Stimulated activated CD4-positive, alpha-beta T cell treated with anti-CD3 and anti-CD28 coated beads, Interleukin-4, amount 100 ng/mL, for 24 hours (primary cell): ENCODE data around the gene MORC3.
"Not testable (repeated sequence)": the region's sequence is repeated elsewhere in the genome, so short reads cannot be mapped to it uniquely, and the experiment has no call there.

Source experiments
- DNase-seq: peaks from one replicate; pipeline ENCODE4 v3.0.0-alpha.2; 2020

The MORC3 gene

DNA sequence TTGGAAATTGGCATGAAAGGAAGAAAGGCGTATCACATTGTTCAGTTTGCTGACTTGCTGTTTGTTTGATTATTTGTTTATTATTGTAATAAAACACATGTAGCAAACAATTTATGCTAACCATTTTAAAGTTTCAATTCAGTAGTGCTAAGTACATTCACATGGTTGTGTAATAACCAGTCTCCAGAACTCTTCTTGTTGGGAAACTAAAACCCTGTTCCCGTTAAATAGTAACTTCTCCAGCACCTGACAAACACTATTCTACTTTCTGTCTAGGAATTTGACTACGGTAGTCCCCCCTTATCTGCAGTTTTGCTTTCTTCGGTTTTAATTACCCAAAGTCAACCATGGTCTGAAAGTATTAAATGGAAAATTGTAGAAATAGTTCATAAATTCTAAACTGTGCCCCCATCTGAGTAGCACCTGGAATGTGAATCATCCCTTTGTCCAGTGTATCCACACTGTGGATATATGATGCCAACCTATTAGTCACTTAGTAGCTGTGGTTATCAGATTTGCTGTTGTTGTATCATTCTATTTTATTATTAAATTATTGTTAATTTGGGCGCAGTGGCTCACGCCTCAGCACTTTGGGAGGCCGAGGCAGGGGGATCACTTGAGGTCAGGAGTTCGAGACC, 5.5 kb downstream of the MORC3 start:
- no peak for DNase-seq

DNA sequence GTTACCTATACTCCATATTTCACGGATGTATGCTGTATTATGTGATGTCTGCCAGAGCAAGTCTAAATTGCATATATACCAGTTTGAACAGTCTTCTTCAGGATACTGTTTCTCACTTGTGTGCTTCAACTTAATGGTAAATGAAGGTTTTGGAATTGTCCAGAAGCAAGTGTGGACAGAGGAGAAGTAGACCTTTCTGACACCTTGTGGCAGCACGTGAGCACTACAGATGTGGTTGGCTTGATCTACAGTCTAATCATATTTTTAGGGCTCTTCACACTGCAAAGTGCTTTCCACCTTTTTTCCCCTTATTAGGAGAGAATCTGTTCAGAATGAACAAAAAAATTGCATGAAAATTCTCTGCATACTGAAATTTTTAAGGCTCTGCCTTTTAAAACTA, 10.9 kb downstream of the MORC3 start:
- peak; percentile 56 for DNase-seq

DNA sequence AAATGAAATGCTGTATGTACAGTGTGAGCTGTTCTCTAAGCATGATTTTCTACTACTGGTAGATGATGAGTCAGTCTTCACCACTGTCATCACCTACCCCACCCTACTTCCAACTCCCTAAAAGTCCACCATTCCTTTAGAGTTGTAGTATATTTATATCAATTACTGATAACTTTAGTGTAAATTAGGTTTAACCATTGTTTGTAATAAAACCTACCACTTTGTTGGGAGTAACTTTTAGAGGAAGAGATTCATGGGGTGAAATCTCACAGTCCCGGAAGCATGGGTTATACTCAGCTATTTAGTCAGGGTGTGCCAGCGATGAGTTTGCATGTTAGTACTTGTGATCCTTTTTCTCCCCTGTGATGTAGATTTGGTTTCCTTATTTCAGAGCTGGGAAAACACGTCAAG, 17.1 kb downstream of the MORC3 start:
- DNase-seq, result no peak

DNA sequence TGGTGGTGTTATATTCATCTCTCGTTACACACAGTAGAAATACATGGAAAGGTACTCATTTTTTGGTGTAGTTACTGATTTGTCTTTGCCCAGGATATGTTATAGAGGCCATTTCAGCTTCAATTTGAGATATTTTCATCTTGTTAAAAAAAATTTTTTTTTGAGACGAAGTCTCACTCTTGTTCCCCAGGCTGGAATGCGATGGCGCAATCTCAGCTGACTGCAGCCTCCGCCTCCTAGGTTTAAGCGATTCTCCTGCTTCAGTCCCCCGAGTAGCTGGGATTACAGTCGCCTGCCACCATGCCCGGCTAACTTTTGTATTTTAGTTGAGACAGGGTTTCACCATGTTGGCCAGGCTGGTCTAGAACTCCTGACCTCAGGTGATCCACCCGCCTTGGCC, 19.0 kb downstream of the MORC3 start:
- no peak for DNase-seq

DNA sequence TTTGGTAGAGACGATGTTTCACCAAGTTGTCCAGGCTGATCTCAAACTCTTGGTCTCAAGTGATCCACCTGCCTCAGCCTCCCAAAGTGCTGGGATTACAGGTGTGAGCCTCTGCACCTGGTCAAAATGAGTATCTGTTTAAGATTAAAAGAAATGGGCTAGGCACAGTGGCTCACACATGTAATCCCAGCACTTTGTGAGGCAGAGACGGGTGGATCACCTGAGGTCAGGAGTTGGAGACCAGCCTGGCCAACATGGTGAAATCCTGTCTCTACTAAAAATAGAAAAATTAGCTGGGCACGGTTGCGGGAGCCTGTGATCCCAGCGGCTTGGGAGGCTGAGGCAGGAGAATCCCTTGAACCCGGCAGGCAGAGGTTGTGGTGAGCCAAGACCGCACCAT, 22.6 kb downstream of the MORC3 start:
- not testable (repeated sequence) for DNase-seq

DNA sequence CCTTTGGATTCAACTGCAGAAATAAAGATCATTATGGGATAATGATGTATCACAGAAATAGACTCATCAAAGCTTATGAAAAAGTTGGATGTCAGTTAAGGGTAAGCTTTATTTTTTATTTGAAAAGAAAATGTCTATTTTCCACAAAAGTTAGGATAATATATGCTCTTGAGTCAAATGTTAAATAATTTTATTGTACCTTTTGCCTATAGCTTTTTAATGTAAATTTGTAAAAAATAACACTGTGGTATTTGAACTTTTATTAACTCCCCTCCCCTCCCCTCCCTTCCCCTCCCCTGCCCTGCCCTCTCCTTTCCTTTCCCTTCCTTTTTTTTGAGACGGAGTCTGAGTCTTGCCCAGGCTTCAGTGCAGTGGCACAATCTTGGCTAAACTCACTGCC, 24.9 kb downstream of the MORC3 start:
- no peak for DNase-seq

DNA sequence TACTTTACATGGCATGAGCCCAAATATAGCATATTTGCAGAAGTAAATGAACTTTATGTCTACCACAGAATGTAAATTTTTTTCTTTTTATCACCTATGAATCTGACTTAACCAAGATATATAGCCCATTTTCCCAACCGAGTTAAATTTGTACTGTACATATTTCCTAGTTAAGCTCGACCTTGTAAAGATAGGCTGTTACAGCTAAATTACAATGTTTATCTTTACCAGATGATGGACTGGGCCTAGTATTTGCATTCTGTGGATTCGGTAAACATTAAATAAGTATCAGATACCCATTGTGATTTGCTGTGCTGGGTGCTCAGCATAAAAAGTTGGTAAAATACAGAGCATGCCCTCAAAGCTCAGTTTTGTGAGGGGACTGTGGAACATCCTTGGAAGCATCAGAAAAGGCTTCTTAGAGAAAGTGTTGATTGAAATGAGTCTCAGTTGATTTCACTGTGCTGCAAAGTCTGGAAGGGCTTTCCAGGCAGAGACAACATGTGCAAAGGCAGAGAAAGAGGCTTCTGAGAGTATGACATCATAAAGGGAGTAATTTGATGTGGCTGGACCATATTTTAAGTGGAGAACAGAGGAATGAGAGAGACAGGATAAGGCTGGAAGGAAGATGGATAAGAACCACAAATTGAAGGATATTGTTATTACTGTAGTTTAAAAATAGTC, 27.4 kb downstream of the MORC3 start:
- DNase-seq, result no peak

DNA sequence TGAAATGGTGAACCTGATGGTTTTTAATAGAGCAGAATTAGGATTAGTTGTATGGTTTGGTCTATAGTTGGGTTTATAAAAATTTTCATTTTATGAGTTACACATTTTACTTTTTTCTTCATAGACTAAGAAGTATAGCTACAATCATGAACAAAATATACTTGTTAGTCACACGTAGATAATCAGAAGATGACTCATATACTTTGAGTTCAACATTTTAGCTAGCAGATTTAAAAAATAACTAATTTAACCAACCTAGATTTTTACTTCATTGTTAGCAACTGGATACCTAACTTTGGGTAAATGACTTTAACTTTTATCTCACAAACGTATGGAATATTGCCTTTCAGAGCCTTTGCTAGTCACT, 27.9 kb downstream of the MORC3 start:
- no peak for DNase-seq

DNA sequence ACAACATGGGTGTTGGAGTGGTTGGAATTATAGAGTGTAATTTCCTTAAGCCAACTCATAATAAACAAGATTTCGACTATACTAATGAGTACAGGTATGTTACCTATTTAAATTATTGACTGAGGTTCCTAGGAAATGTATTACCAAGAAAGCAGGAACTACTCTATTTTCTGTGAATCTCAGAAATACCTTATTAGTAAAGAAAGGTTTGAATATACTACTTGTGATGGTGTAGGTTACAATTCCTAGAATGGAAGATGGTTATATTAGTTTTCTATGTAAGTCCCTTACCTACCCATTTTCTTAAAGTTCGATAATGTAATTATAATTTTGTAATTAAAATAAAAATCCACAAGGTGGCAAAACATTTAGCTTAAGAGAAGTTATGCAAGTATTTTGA, 29.3 kb downstream of the MORC3 start:
- DNase-seq, result no peak

DNA sequence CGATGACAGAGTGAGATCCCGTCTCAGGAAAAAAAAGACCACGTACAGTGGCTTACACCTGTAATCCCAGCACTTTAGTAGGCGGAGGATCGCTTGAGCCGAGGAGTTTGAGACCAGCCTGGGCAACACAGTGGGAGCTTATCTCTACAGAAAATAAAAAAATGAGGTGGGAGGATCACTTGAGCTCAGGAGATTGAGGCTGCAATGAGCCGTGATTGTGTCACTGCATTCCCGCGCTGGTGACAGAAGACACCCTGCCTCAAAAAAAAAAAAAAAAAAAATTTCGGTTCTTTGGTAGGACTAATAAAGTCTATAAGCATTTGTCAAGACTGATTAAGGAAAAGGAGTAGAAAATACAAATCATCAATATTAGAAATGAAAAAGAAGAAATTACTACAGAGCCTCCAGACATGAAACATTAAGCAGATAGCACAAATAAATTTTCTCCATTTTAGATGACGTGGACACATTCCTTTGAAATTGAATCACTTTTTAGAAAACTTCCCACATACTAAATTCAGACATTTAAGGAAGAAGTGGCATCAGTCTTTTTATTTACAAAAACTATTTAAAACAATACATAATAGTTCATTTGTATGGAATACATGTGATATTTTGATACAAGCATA, 30.4 kb downstream of the MORC3 start:
- no peak for DNase-seq

DNA sequence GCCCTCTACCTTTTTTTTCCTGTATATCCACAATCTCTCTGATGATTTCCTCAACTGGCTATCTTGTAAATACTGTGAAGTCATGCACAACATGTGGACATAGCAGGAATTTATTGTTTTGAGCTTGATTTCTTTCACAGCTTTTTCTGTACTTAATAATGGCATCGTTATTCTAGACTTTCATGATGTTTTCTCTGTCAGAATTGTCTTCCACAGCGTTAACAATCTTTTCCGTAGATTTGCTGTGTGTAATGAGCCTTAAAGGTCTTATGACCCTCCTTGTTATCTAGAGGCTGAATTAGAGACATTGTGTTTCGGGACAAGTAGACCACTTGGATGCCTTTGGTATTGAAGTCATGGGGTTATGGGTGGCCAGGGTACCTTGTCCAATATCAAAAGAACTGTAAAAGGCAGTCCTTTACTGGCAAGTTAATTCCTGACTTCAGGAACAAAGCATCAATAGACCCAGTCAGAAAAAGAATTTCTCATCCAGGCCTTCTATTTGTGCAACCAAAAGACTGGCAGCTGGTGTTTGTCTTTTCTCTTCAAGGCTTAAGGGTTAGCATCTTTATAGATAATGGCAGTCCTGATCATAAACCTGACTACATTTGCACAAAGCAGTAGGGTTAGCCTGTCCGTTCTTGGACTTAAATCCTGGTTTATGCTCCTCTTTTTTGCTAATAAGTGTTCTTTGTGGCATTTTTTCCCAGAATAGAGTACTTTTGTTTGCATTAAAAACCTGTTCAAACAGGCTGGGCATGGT, 35.1 kb downstream of the MORC3 start:
- DNase-seq, result no peak

DNA sequence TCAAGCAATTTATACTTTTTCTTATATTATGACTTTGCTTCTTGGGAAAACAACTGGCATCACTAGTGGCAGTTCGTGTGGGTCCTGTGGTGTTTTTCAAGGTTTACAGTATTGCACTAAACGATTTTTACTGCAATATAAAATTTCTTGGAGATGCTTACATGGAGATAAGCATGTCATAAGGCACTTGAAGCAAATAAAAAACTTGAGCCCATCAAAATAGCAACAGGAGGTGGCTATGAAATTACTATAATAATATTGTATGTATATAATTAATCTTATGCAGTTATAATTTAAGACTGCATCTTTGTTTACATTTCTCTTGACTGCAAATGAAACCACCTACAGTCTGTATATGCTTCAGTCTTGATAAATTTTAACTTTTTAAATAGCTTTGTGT, 35.9 kb downstream of the MORC3 start:
- no peak for DNase-seq

DNA sequence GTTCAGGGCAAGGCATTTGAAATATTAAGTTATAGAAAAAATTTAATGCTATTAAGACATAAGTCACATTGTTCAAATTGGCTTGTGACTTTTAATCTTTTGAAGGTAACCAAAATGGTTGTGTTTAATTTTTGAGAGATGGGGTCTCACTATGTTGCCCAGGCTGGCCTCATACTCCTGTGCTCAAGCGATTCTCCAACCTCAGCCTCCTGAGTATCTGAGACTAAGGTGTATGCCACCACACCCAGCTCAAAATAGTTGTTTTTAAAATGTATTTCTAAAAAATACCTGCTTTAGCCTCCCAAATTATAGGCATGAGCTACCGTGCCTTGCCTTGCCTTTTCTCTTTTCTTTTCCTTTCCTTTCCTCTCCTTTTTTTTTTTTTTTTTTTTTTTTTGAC, 39.2 kb downstream of the MORC3 start:
- no peak for DNase-seq

DNA sequence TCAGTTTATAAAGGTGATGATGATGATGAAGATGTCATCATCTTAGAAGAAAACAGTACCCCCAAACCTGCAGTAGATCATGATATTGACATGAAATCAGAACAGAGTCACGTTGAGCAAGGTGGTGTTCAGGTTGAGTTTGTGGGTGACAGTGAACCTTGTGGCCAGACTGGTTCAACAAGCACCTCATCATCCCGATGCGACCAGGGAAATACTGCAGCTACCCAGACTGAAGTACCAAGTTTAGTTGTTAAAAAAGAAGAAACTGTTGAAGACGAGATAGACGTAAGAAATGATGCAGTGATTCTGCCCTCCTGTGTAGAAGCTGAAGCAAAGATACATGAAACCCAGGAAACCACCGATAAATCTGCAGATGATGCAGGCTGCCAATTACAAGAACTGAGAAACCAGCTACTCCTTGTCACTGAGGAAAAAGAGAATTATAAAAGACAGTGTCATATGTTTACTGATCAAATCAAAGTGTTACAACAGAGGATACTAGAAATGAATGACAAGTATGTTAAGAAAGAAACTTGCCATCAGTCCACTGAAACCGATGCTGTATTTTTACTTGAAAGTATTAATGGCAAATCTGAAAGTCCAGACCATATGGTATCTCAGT, 49.2 kb downstream of the MORC3 start:
- DNase-seq, result no peak

DNA sequence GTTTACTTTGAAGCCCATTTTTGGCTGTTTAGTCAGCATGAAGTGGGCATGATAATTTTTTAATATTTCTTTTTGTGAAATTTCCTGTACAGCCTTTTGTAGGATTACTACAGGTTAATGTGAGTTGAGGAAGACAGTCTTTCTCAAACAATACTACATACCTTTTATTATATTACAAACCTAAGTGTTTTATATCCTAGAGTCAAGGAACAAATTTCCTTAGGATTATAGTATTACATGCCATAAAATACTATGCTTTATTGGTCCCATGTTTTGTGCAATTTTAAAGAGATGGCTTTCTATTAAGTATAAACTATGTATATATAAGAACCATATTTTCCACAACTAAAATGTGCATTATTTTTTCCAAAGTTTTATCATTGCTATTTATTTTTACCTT, 56.0 kb downstream of the MORC3 start:
- no peak for DNase-seq

DNA sequence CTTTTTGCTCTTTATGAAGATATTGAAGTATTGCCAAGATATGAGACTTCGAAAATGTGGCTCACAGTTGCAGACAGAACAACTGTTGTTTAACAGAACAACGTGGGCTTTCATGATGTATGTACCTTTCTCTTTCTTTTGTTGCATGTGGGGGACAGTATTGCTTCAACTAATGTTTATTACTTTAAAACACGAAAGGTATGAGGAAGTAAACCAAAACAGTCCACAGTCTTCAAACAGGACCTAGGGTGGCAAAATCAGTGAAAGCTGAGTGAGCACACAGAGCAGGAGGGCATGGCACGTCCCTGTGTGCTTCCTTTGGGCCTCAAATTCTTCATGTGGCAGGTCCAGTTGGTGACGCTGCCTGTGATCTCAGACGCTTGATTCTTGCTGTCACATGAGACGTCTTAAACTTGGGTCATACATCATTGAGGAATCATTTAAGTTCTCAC, 57.4 kb downstream of the MORC3 start:
- no peak for DNase-seq

DNA sequence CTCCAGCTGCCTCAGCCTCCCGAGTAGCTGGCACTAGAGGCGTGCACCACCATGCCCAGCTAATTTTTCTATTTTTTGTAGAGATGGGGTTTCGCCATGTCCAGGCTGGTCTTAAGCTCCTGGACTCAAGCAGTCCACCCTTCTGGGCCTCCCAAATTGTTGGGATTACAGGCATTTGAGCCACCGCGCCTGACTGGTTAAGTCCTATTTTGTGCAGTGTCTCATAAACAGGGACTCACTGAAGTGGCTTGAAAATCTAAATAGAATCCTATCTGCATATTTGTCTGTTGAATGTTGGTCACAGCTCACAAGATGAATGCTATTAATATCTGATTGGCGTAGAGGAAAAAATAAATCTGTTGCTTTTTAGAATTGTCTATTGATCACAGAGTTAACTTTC, 59.3 kb downstream of the MORC3 start:
- DNase-seq, result no peak

DNA sequence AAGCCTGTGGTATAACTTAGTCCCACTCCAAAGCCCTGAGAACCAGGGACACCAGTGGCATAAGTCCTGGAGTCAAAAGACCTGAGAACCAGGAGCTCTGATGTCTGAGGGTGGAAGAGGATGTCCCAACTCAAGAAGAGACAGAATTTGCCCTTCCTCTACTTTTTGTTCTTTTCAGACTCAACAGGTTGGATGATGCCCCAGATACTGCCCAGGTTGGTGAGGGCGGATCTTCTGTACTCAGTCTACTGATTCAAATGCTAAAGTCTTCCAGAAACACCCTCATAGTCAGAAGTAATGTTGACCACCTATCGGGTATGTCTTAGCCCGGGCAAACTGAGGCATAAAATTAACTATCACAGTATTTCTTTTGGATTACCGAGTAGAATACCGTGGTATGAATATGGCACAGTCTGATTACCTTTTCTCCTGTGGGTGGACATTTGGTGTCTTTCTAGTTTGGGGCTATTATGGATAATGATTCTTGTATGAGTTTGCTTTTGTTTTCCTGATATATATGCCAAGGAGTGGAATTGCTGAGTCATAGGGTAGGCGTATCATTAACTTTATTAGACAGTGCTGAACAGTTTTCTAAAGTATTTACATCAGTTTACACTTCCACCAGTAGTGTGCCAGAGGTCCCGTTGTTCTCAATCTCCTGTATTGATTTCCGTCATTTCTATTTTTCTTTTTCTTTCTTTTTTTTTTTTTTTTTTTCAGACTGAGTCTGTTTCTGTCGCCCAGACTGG, 62.0 kb downstream of the MORC3 start:
- no peak for DNase-seq

DNA sequence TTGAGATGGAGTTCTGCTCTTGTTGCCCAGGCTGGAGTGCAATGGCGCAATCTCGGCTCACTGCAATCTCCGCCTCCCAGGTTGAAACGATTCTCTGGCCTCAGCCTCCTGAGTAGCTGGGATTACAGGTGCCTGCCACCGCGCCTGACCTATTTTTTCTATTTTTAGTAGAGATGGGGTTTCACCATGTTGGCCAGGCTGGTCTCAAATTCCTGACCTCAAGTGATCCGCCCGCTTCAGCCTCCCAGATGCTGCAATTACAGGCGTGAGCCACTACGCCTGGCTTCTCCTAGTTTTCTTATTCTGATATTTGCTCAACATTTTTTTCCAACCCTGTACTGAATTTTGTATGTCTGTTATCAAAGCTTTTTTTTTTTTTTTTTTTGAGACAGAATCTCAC, 62.7 kb downstream of the MORC3 start:
- DNase-seq, result not testable (repeated sequence)

DNA sequence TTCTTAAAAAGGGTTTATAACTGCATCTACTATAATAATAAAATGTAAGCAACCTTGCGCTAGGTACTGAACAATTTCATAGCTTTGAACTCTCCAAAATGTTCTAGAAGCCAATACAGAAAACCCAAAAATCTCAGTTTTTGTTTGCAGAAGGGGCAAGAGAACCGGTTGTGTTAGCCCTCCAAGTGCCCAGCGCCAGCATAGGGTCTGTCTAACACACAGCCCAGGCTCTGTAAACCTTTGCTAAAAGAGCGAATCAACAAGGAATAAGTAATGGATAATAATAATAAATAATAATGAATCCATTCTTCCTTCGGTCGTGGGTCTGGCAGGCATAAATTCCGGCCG, 64.9 kb downstream of the MORC3 start:
- DNase-seq, result no peak

DNA sequence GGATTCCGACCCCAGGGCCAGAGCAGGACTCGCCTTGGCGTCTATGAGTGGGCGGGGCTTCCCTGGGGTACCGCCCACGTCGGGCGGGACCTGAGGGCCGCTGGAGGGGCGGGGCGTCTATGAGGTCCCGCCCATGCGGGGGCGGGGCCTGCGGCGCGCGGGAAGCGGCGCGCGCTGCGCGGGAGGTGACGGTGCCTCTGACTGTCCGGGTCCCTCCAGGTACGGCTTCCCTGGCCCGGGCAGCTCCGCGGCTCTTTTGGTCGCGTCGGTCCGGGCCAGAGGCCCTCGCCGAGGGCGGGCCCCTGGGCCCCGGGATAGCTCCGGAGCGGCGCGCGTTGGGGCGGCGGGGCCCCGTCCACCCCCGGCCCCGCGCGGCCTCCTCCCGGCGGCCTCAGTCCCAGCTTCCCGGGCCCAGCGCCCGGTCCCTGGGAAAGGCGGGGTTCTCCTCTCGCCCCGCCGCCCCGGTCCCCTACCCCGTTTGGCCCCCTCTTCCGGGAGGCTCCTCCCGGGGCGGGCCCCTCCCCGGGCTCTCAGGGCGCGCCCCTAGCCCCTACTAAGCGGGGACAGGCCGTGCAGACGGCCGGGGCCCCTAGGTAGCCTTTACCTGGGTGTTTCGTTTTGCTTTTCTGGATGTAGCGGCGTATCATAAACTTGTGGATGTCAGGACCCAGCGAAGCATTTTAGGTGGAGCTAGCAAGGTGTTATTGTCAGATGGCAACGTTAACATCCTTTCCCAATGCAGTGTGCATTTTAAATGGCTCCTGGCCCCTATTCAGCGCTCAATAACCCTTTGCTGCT, 65.4 kb downstream of the MORC3 start, which contains the start of gene CHAF1B:
CHAF1B (plus strand) TSS at position 160 of the 798 bp plus-strand sequence. CDS start 745 bp downstream, outside the sequence.
- DNase-seq, result peak; percentile 82
